SK-N-SH (cell line): ENCODE measurements around the gene TAF11L3. TPM values are rescaled to one million over a fixed set of nuclear protein-coding genes. Genes with fewer than 3 reads are reported as not detected.

Experiments used
- CTCF ChIA-PET: fragments of 300-600, 350-600 bp; formaldehyde crosslinking; extraction: SDS; loops from one replicate; lab custom pipeline; 2021; lab: Yijun Ruan, JAX
- POLR2A ChIA-PET: fragments of 350-600 bp; sonication (Branson Sonifier 250); formaldehyde crosslinking; extraction: SDS; loops from one replicate; lab custom pipeline; 2020; ENCODE audit warnings: antibody characterized with exemption, inconsistent platforms; lab: Yijun Ruan, JAX
- DNase-seq: peaks from one replicate; pipeline ENCODE4 v3.0.0; 2012
- H2AFZ ChIP-seq: fragments of 200-600 bp; sonication (generic); 2 replicates; pipeline ENCODE4 v1.8.1; 2016; ENCODE audit warnings: antibody characterized with exemption, mild to moderate bottlenecking, low read depth
- H3F3A ChIP-seq: fragments of 200-600 bp; sonication (generic); replicated peaks from 2 replicates; pipeline ENCODE3; 2016; ENCODE audit warnings: antibody characterized with exemption, mild to moderate bottlenecking; ENCODE audit not compliant: insufficient read depth
- H3K27ac ChIP-seq, 2 experiments: fragments of 200-500 bp in 1 of 2; fragments of 200-600 bp in 1 of 2; sonication (Bioruptor generic) in 1 of 2; sonication (generic), shearing (Covaris generic) in 1 of 2; 2 replicates each; pipeline versions ENCODE4 v1.5.1 to v1.6.1; 2014 to 2016; ENCODE audit warnings: low read depth in 2 of 2, inconsistent platforms in 1 of 2, low read length in 1 of 2, mild to moderate bottlenecking in 1 of 2, mixed read lengths in 1 of 2
- H3K27me3 ChIP-seq: fragments of 200-600 bp; sonication (generic), shearing (Covaris generic); 2 replicates; pipeline ENCODE4 v1.6.1; 2016; ENCODE audit warnings: mixed run types; ENCODE audit not compliant: insufficient read depth
- H3K36me3 ChIP-seq, 2 experiments: fragments of 200-500 bp in 1 of 2; fragments of 200-600 bp in 1 of 2; sonication (Bioruptor generic) in 1 of 2; sonication (generic) in 1 of 2; replicated peaks in 1 of 2; 2 replicates each; pipeline versions ENCODE3 to v1.5.1; 2014 to 2016; ENCODE audit warnings: low read length in 1 of 2, mild to moderate bottlenecking in 1 of 2; ENCODE audit not compliant: insufficient read depth in 2 of 2, control insufficient read depth in 1 of 2
- H3K4me1 ChIP-seq, 2 experiments: fragments of 200-500 bp in 1 of 2; fragments of 200-600 bp in 1 of 2; sonication (Bioruptor generic) in 1 of 2; sonication (generic), shearing (Covaris generic) in 1 of 2; 2 replicates each; pipeline versions ENCODE4 v1.5.1 to v1.6.1; 2014 to 2016; ENCODE audit warnings: low read depth in 1 of 2, low read length in 1 of 2, mixed run types in 1 of 2; ENCODE audit not compliant: insufficient read depth in 2 of 2, control insufficient read depth in 1 of 2
- H3K4me2 ChIP-seq: fragments of 200-600 bp; sonication (generic), shearing (Covaris generic); 2 replicates; pipeline ENCODE4 v1.6.1; 2017; ENCODE audit warnings: mixed run types
- H3K4me3 ChIP-seq, 2 experiments: fragments of 200-500 bp in 1 of 2; fragments of 200-600 bp in 1 of 2; sonication (Bioruptor generic) in 1 of 2; sonication (generic), shearing (Covaris generic) in 1 of 2; 2 replicates each; pipeline versions ENCODE4 v1.5.1 to v1.8.1; 2014 to 2016; ENCODE audit warnings: low read depth in 2 of 2, inconsistent platforms in 1 of 2, low read length in 1 of 2, mild to moderate bottlenecking in 1 of 2, mixed read lengths in 1 of 2, moderate library complexity in 1 of 2
- H3K79me2 ChIP-seq: fragments of 200-600 bp; sonication (generic); 2 replicates; pipeline ENCODE4 v1.8.1; 2017; ENCODE audit warnings: mild to moderate bottlenecking; ENCODE audit not compliant: insufficient read depth
- H3K9ac ChIP-seq: fragments of 200-600 bp; sonication (generic); 2 replicates; pipeline ENCODE4 v1.6.1; 2017; ENCODE audit warnings: mixed run types
- H3K9me2 ChIP-seq: fragments of 200-600 bp; sonication (generic); 2 replicates; pipeline ENCODE4 v1.6.1; 2017; ENCODE audit warnings: mixed run types
- H3K9me3 ChIP-seq: fragments of 200-600 bp; sonication (generic); 2 replicates; pipeline ENCODE4 v1.6.1; 2017; ENCODE audit warnings: mixed run types, mild to moderate bottlenecking, moderate library complexity
- H4K20me1 ChIP-seq: fragments of 200-600 bp; sonication (generic); 2 replicates; pipeline ENCODE4 v1.6.1; 2017; ENCODE audit warnings: mild to moderate bottlenecking, mixed run types; ENCODE audit not compliant: insufficient read depth
- CHD2 ChIP-seq: fragments of 150-350 bp; IDR thresholded peaks from 2 replicates; pipeline ENCODE4 v1.6.1; 2018; ENCODE audit warnings: low read length; ENCODE audit not compliant: partially characterized antibody
- ELF1 ChIP-seq: IDR thresholded peaks from 2 replicates; pipeline ENCODE4 v1.4.0; 2012
- FOSL2 ChIP-seq: IDR thresholded peaks from 2 replicates; pipeline ENCODE4 v1.4.0; 2012; ENCODE audit warnings: low read depth, mild to moderate bottlenecking, moderate library complexity, borderline replicate concordance
- FOXJ3 ChIP-seq: sonication (generic); formaldehyde crosslinking; IDR thresholded peaks from 2 replicates; pipeline ENCODE4 v1.5.1; 2020; ENCODE audit warnings: mild to moderate bottlenecking, missing genetic modification reagents
- GATA2 ChIP-seq: sonication (generic); formaldehyde crosslinking; IDR thresholded peaks from 2 replicates; pipeline ENCODE4 v1.5.0; 2020; ENCODE audit warnings: mild to moderate bottlenecking, missing genetic modification reagents
- MEF2A ChIP-seq: IDR thresholded peaks from 2 replicates; pipeline ENCODE4 v1.4.0; 2012; ENCODE audit warnings: low read depth, borderline replicate concordance
- MXI1 ChIP-seq: IDR thresholded peaks from 2 replicates; pipeline ENCODE4 v1.6.1; 2012; ENCODE audit warnings: mild to moderate bottlenecking, low read depth, low read length, improper control_type of control experiment
- NFIC ChIP-seq: IDR thresholded peaks from 2 replicates; pipeline ENCODE4 v1.4.0; 2012; ENCODE audit warnings: borderline replicate concordance
- NRF1 ChIP-seq: IDR thresholded peaks from 2 replicates; pipeline ENCODE4 v1.6.1; 2012; ENCODE audit warnings: low read depth, mild to moderate bottlenecking, low read length
- POLR2AphosphoS5 ChIP-seq: IDR thresholded peaks from 2 replicates; pipeline ENCODE4 v1.6.1; 2012; ENCODE audit warnings: low read depth, low read length
- RAD21 ChIP-seq: IDR thresholded peaks from 2 replicates; pipeline ENCODE4 v1.6.1; 2012; ENCODE audit warnings: mild to moderate bottlenecking, low read length
- RCOR1 ChIP-seq: fragments of 150-350 bp; IDR thresholded peaks from 2 replicates; pipeline ENCODE4 v1.6.1; 2017; ENCODE audit warnings: antibody characterized with exemption, low read length
- RXRA ChIP-seq: IDR thresholded peaks from 2 replicates; pipeline ENCODE4 v1.4.0; 2012; ENCODE audit warnings: low read depth, mild to moderate bottlenecking, borderline replicate concordance
- SMC3 ChIP-seq: IDR thresholded peaks from 2 replicates; pipeline ENCODE4 v1.6.1; 2012; ENCODE audit warnings: low read depth, low read length, improper control_type of control experiment
- TAF1 ChIP-seq: IDR thresholded peaks from 2 replicates; pipeline ENCODE4 v1.6.1; 2012; ENCODE audit warnings: low read depth, mild to moderate bottlenecking, low read length, moderate library complexity, borderline replicate concordance
- TCF12 ChIP-seq: IDR thresholded peaks from 2 replicates; pipeline ENCODE4 v1.4.0; 2012
- WGBS: methylation state at CpG from one replicate; pipeline ENCODE4 v1.1.6; 2017; ENCODE audit warnings: low lambda C conversion rate; 5-methylcytosine and 5-hydroxymethylcytosine counted together
- polyA plus RNA-seq, 3 experiments: library from polyadenylated mRNA; depleted of rRNA; stranded (reverse); fragments of >200 nt; gene quantifications; 2 replicates each; pipeline ENCODE4 v1.2.3, GENCODE V29; 2012
- TF ChIP-seq, protein P1 (sequence below): IDR thresholded peaks from 2 replicates; pipeline ENCODE4 v1.4.0; 2012; ENCODE audit warnings: low read depth, borderline replicate concordance
- TF ChIP-seq, protein P2 (sequence below): IDR thresholded peaks from 2 replicates; pipeline ENCODE4; 2012
- TF ChIP-seq, protein P3 (sequence below): fragments of 200-600 bp; sonication (generic); IDR thresholded peaks from 2 replicates; pipeline ENCODE4 v1.6.1; 2017; ENCODE audit warnings: antibody characterized with exemption, mild to moderate bottlenecking, moderate library complexity
- TF ChIP-seq, protein P4 (sequence below): fragments of 150-350 bp; IDR thresholded peaks from 2 replicates; pipeline ENCODE4 v1.6.1; 2016; ENCODE audit warnings: mild to moderate bottlenecking, low read depth, low read length

TAF11L3 gene
- polyA plus RNA-seq, 1 of the 3 experiments (the other 2 are of a cell fraction): not detected

DNA sequence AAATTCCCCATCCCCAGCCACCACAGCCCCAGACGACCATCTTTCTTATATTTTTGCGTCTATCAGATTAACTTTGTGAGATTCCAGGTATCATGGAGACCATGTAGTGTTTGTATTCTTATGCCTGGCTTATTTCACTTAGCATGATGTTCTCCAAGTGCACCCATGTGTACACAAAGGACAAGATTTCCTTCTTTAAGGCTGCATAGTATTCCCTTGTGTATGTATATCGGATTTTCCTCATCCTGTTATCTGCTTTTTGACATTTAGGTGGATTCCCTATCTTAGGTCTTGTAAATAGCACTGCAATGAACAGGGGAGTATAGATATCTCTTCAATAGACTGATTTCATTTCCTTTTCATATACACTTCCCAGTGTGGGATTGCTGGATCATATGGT, 25.4 kb upstream of the TAF11L3 start:
- Histone ChIP-seq H3K4me1 (no peaks in the 10 kb centered on the region), H3K36me3 (no peaks in the 10 kb centered on the region), H3F3A (no peaks in the 10 kb centered on the region), H2AFZ (no peak overlapping the region), H3K4me2 (no peak overlapping the region), H3K9ac (no peak overlapping the region), H3K9me2 (no peaks in the 10 kb centered on the region), H3K79me2 (no peaks in the 10 kb centered on the region), H3K4me3 (no peak overlapping the region), H4K20me1 (no peaks in the 10 kb centered on the region), H3K9me3 (no peaks in the 10 kb centered on the region), H3K27me3 (no peaks in the 10 kb centered on the region), H3K27ac (no peak overlapping the region)
- CTCF ChIA-PET: interaction anchor here (1.0 kb wide), 1 partner anchor 11 kb away, joined by 3 read pairs; no protein-coding TSS in a partner anchor
- TF ChIP-seq MEF2A (no peak), RXRA (no peak), POLR2AphosphoS5 (no peak), FOXJ3 (CRISPR knock-in tag) (no peak), TCF12 (no peak), ELF1 (no peak), NRF1 (no peak), FOSL2 (no peak), CHD2 (no peak), NFIC (no peak), RCOR1 (no peak), RAD21 (no peak), SMC3 (no peak), MXI1 (no peak), GATA2 (no peak), TAF1 (no peak)
- TF ChIP-seq, protein P1, sequence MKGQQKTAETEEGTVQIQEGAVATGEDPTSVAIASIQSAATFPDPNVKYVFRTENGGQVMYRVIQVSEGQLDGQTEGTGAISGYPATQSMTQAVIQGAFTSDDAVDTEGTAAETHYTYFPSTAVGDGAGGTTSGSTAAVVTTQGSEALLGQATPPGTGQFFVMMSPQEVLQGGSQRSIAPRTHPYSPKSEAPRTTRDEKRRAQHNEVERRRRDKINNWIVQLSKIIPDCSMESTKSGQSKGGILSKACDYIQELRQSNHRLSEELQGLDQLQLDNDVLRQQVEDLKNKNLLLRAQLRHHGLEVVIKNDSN: no peak
- TF ChIP-seq, protein P2, sequence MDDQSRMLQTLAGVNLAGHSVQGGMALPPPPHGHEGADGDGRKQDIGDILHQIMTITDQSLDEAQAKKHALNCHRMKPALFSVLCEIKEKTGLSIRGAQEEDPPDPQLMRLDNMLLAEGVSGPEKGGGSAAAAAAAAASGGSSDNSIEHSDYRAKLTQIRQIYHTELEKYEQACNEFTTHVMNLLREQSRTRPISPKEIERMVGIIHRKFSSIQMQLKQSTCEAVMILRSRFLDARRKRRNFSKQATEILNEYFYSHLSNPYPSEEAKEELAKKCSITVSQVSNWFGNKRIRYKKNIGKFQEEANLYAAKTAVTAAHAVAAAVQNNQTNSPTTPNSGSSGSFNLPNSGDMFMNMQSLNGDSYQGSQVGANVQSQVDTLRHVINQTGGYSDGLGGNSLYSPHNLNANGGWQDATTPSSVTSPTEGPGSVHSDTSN: no peak
- TF ChIP-seq, protein P3, sequence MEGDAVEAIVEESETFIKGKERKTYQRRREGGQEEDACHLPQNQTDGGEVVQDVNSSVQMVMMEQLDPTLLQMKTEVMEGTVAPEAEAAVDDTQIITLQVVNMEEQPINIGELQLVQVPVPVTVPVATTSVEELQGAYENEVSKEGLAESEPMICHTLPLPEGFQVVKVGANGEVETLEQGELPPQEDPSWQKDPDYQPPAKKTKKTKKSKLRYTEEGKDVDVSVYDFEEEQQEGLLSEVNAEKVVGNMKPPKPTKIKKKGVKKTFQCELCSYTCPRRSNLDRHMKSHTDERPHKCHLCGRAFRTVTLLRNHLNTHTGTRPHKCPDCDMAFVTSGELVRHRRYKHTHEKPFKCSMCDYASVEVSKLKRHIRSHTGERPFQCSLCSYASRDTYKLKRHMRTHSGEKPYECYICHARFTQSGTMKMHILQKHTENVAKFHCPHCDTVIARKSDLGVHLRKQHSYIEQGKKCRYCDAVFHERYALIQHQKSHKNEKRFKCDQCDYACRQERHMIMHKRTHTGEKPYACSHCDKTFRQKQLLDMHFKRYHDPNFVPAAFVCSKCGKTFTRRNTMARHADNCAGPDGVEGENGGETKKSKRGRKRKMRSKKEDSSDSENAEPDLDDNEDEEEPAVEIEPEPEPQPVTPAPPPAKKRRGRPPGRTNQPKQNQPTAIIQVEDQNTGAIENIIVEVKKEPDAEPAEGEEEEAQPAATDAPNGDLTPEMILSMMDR: no peak
- TF ChIP-seq, protein P4, sequence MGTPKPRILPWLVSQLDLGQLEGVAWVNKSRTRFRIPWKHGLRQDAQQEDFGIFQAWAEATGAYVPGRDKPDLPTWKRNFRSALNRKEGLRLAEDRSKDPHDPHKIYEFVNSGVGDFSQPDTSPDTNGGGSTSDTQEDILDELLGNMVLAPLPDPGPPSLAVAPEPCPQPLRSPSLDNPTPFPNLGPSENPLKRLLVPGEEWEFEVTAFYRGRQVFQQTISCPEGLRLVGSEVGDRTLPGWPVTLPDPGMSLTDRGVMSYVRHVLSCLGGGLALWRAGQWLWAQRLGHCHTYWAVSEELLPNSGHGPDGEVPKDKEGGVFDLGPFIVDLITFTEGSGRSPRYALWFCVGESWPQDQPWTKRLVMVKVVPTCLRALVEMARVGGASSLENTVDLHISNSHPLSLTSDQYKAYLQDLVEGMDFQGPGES: no peak
- 46% methylated on average over 3 of the region's 3 CpGs for WGBS
- POLR2A ChIA-PET: no interaction called here
- DNase-seq: no peak
